SU-DHL-6 (cell line): ENCODE data around the gene HOXB5.

Source experiments
- CTCF ChIP-seq: fragments of 200-600 bp; sonication (generic); IDR thresholded peaks from one replicate; pipeline ENCODE4 v1.5.1; 2017; ENCODE audit warnings: antibody characterized with exemption, mild to moderate bottlenecking, low read length, moderate library complexity; ENCODE audit not compliant: insufficient read depth, poor library complexity, severe bottlenecking
- EZH2phosphoT487 ChIP-seq: fragments of 200-600 bp; sonication (generic), shearing (Covaris generic); conservative IDR thresholded peaks from 2 replicates; pipeline ENCODE4 v1.6.1; 2018; ENCODE audit warnings: mild to moderate bottlenecking, antibody characterized with exemption, low read length, moderate library complexity, mixed read lengths

- no peak for TF ChIP-seq CTCF
- TF ChIP-seq EZH2phosphoT487 = no peak
These were observed 31.4 kb downstream of the HOXB5 start for GRCh38 chr17:48561884-48562810.
